HCT116 (cell line): ENCODE measurements around the gene TANGO6.
A peak's percentile ranks its signal among the peaks of the same experiment; 100 is the strongest.

Experiments
- ATF3 ChIP-seq: IDR thresholded peaks from 2 replicates; pipeline ENCODE4 v1.6.1; 2012
- CEBPB ChIP-seq: IDR thresholded peaks from 2 replicates; pipeline ENCODE4 v1.6.1; 2012; ENCODE audit warnings: low read depth
- EZH2 ChIP-seq: fragments of 200-600 bp; sonication (generic); IDR thresholded peaks from 2 replicates; pipeline ENCODE4 v1.6.1; 2017; ENCODE audit warnings: antibody characterized with exemption, mixed run types
- JUND ChIP-seq: IDR thresholded peaks from 2 replicates; pipeline ENCODE4 v1.6.1; 2012
- MAX ChIP-seq: IDR thresholded peaks from 2 replicates; pipeline ENCODE4 v1.6.1; 2012
- POLR2A ChIP-seq: IDR thresholded peaks from 2 replicates; pipeline ENCODE4 v1.7.0; 2011; ENCODE audit warnings: borderline replicate concordance; ENCODE audit not compliant: insufficient read depth, insufficient read length; ENCODE audit errors: extremely low read depth
- POLR2AphosphoS5 ChIP-seq: IDR thresholded peaks from 2 replicates; pipeline ENCODE4 v1.6.1; 2011; ENCODE audit warnings: mild to moderate bottlenecking, low read depth, low read length, moderate library complexity
- SP1 ChIP-seq: IDR thresholded peaks from 2 replicates; pipeline ENCODE4 v1.6.1; 2012; ENCODE audit warnings: low read depth
- ZNF274 ChIP-seq: fragments of 200-500 bp; sonication (Bioruptor generic); IDR thresholded peaks from 2 replicates; pipeline ENCODE4 v1.6.1; 2014; ENCODE audit warnings: mild to moderate bottlenecking, low read depth, low read length, inconsistent platforms
- TF ChIP-seq, protein P1 (sequence below), 3 experiments: fragments of 200-600 bp in 1 of 3; sonication (generic) in 1 of 3; IDR thresholded peaks in 2 of 3; conservative IDR thresholded peaks in 1 of 3; 2 replicates each; pipeline ENCODE4 v1.5.1; 2012 to 2017; ENCODE audit warnings: low read depth in 2 of 3, low read length in 2 of 3, antibody characterized with exemption in 1 of 3, borderline replicate concordance in 1 of 3, control low read depth in 1 of 3, mild to moderate bottlenecking in 1 of 3, mixed read lengths in 1 of 3, mixed run types in 1 of 3, moderate library complexity in 1 of 3; ENCODE audit not compliant: insufficient read depth in 1 of 3

DNA sequence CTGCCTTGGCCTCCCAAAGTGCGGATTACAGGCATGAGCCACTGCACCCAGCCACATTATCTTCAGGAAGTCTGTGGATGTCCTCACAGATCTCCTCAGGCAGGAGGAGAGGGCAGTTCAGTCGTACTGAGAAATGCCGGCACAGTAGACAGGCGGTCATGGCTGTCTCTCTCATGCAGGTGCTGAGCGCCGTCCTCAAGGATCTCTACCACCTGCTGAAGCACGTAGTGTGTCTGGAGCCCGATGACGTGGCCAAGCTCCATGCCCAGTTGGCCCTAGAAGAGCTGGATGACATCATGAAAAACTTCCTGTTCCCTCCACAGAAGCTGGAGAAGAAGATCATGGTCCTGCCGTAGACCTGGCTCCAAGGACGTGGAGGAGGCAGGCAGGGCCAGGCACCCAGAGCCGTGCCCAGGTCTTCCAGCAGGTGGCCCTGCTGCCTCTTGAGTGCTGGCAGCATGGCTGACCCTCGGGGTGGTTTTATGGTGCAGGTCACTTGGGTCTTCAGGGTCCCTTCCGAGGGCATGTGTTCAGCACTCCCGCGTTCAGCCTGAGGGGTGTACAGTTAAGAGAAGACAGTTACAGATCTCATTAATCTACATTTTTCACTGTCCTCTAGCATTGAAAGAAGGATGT is 240.1 kb downstream of the TANGO6 start:
- TF ChIP-seq POLR2AphosphoS5 (no peak), SP1 (no peak), POLR2A (no peak), CEBPB (no peak), ZNF274 (no peak), EZH2 (no peak), JUND (no peak), ATF3 (no peak), MAX (no peak)
- TF ChIP-seq, protein P1, sequence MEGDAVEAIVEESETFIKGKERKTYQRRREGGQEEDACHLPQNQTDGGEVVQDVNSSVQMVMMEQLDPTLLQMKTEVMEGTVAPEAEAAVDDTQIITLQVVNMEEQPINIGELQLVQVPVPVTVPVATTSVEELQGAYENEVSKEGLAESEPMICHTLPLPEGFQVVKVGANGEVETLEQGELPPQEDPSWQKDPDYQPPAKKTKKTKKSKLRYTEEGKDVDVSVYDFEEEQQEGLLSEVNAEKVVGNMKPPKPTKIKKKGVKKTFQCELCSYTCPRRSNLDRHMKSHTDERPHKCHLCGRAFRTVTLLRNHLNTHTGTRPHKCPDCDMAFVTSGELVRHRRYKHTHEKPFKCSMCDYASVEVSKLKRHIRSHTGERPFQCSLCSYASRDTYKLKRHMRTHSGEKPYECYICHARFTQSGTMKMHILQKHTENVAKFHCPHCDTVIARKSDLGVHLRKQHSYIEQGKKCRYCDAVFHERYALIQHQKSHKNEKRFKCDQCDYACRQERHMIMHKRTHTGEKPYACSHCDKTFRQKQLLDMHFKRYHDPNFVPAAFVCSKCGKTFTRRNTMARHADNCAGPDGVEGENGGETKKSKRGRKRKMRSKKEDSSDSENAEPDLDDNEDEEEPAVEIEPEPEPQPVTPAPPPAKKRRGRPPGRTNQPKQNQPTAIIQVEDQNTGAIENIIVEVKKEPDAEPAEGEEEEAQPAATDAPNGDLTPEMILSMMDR (IDR thresholded peaks at IDR 0.05 in 2 of 3, conservative IDR thresholded peaks at IDR 0.05 in 1 of 3; ENCODE audit: borderline replicate concordance in 1 of 3, insufficient read depth in 1 of 3, low read depth in 2 of 3, low read length in 2 of 3): peak in 2 of 3 experiments; percentile 52 to 60; a peak in 4 of 6 replicates
